Heart right ventricle (tissue), 16 donors: Measurements from ENCODE around the gene NUFIP1. TPM values are rescaled to one million over a fixed set of nuclear protein-coding genes. Genes with fewer than 3 reads are reported as not detected.
"Not testable (repeated sequence)": the region's sequence is repeated elsewhere in the genome, so short reads cannot be mapped to it uniquely, and the experiment has no call there.

Experiments used
- ATAC-seq, 8 donors: fragments of 200-7000 bp; cut with Tn5 transposase; one replicate each; pipeline ENCODE4 v1.9.1; 2020; ENCODE audit warnings: mild to moderate bottlenecking in 8 of 8, moderate library complexity in 8 of 8, moderate number of reproducible peaks in 1 of 8
- DNase-seq, 2 donors: peaks; one replicate each; pipeline ENCODE4 v3.0.0-alpha.2; 2020
- H3K27ac ChIP-seq, 10 donors: fragments of 200-600 bp; sonication (generic) in 2 of 10; one replicate each; pipeline versions ENCODE4 v1.5.0 to v1.8.0; 2020 to 2022; ENCODE audit warnings: mild to moderate bottlenecking in 3 of 10
- H3K27me3 ChIP-seq, 7 donors: fragments of 200-600 bp; one replicate each; pipeline ENCODE4 v1.8.0; 2021 to 2022; ENCODE audit warnings: mild to moderate bottlenecking in 2 of 7
- H3K36me3 ChIP-seq, 9 donors: fragments of 200-600 bp; sonication (generic) in 1 of 9; one replicate each; pipeline versions ENCODE4 v1.5.0 to v1.8.0; 2020 to 2022; ENCODE audit warnings: mild to moderate bottlenecking in 2 of 9
- H3K4me1 ChIP-seq, 9 donors: fragments of 200-600 bp; sonication (generic) in 1 of 9; one replicate each; pipeline versions ENCODE4 v1.5.0 to v1.8.0; 2020 to 2022; ENCODE audit warnings: mild to moderate bottlenecking in 4 of 9
- H3K4me3 ChIP-seq, 10 donors: fragments of 200-600 bp; sonication (generic) in 2 of 10; one replicate each; pipeline versions ENCODE4 v1.5.0 to v1.8.0; 2020 to 2022; ENCODE audit warnings: mild to moderate bottlenecking in 7 of 10, moderate library complexity in 2 of 10
- H3K9me3 ChIP-seq, 11 donors: fragments of 200-600 bp in 10 of 11; sonication (generic) in 2 of 11; one replicate each; pipeline versions ENCODE4 v1.5.0 to v1.8.0; 2013 to 2022; ENCODE audit warnings: mild to moderate bottlenecking in 2 of 11, control low read depth in 1 of 11, moderate library complexity in 1 of 11
- WGBS, 2 donors: extraction: QIAGEN DNeasy Blood & Tissue Kit; methylation state at CpG; one replicate each; pipeline ENCODE4 v1.1.7; 2013; ENCODE audit warnings: inconsistent platforms in 1 of 2; 5-methylcytosine and 5-hydroxymethylcytosine counted together
- intact Hi-C, 10 donors: fragments of 100-400 bp; cut with DNase I; formaldehyde crosslinking; loops; one replicate each; pipeline versions ENCODE4 v1.11.1 to v1.14.2; 2022
- polyA plus RNA-seq, 2 donors: library from polyadenylated mRNA; stranded (reverse); fragments of 200-250 nt; gene quantifications; one replicate each; pipeline ENCODE4 v1.2.3, GENCODE V29; 2013
- total RNA-seq, 10 donors: library from RNA; stranded (reverse); fragmentation: NEBNext Ultra II Directional in 3 of 10; extraction: Animal tissue kit (Norgen Biotek cat#: 25700) in 3 of 10; gene quantifications; one replicate each; pipeline versions ENCODE4 v1.2.1 to v1.2.4, GENCODE V29; 2021 to 2023
- TF ChIP-seq, protein P1 (sequence below), 9 donors: fragments of 200-600 bp; sonication (generic) in 2 of 9; IDR thresholded peaks; one replicate each; pipeline versions ENCODE4 v1.5.0 to v1.8.0; 2021 to 2022; ENCODE audit warnings: antibody characterized with exemption in 9 of 9, mild to moderate bottlenecking in 5 of 9, moderate library complexity in 1 of 9
- donor health status: Arrhythmogenic right ventricular cardiomyopathy.
- donor health status: ischemic (EF 13 %, LVEDD 7.1; RV severe dilation, severe dysfunction).
- donor health status: healthy with polysubstance abuse.
- donor health status: DM: no; HTN: yes; CAD: no.
- donor health status: DM: no; HTN: no; CAD: no.
- donor health status: ischemic (EF 25% LVEDD 6.9; RV normal size, moderate dysfunction).
- donor health status: ischemic (EF 25% LVEDD 5.7; RV mildly dilated, moderate dysfunction).
- donor health status: healthy.
- donor health status: DM: yes; HTN: yes; CAD: no.
- donor health status: Ischemic cardiomyopathy.
- donor health status: ischemic (EF 35%, LVEDD 5.7; RV mildly dilated, moderate dysfunction).
- donor health status: nonischemic (EF 11% LVEDD 7.7; RV severe dilation, severe dysfunction).
- donor health status: DM: yes; HTN: yes; CAD: no.
- donor health status: PGD.
- donor health status: ischemic (EF 29% LVEDD 5.4; RV normal size, mild dysfunction).
- donor health status: nonischemic (EF 23%, LVEDD 6.1; RV moderate dilation, normal function).

Gene NUFIP1
- total and polyA plus RNA-seq, 12 donors, result 1.5 to 5.0 (median 2.9) TPM

- H3K4me1 ChIP-seq, result no peaks in the 10 kb centered on the region
- ATAC-seq, result no peak
- no peaks in the 10 kb centered on the region for H3K9me3 ChIP-seq
- DNase-seq, result no peak
- intact Hi-C loops, result no loop called here
- no peaks in the 10 kb centered on the region for H3K27me3 ChIP-seq
- TF ChIP-seq, protein P1, sequence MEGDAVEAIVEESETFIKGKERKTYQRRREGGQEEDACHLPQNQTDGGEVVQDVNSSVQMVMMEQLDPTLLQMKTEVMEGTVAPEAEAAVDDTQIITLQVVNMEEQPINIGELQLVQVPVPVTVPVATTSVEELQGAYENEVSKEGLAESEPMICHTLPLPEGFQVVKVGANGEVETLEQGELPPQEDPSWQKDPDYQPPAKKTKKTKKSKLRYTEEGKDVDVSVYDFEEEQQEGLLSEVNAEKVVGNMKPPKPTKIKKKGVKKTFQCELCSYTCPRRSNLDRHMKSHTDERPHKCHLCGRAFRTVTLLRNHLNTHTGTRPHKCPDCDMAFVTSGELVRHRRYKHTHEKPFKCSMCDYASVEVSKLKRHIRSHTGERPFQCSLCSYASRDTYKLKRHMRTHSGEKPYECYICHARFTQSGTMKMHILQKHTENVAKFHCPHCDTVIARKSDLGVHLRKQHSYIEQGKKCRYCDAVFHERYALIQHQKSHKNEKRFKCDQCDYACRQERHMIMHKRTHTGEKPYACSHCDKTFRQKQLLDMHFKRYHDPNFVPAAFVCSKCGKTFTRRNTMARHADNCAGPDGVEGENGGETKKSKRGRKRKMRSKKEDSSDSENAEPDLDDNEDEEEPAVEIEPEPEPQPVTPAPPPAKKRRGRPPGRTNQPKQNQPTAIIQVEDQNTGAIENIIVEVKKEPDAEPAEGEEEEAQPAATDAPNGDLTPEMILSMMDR (IDR thresholded peaks at IDR 0.05), result no peak
- peaks cover 0 to 93% (median 34%) of the 10 kb centered on the region in 9 donors for H3K36me3 ChIP-seq
- H3K4me3 ChIP-seq, result no peak overlapping the region
- WGBS, 2 donors, result 97 to 99% methylated on average over 3 of the region's 3 CpGs
- no peak overlapping the region for H3K27ac ChIP-seq
Observed at GRCh38 chr13:45021250-45021649, 32.0 kb upstream of the NUFIP1 start.

GRCh38 chr13:45019981-45020380 lies 30.7 kb upstream of the NUFIP1 start:
- H3K27ac ChIP-seq, H3K4me1 ChIP-seq, ATAC-seq, H3K27me3 ChIP-seq, H3K4me3 ChIP-seq, H3K9me3 ChIP-seq, intact Hi-C loops, DNase-seq: not testable (repeated sequence)
- WGBS, 2 donors, result 95 to 99% methylated on average over 7 of the region's 7 CpGs
- H3K36me3 ChIP-seq, result peaks cover 0 to 93% (median 39%) of the 10 kb centered on the region in 9 donors

GRCh38 chr13:45016792-45017425 lies 27.6 kb upstream of the NUFIP1 start:
- Histone ChIP-seq H3K4me1 (no peaks in the 10 kb centered on the region), H3K36me3 (peaks cover 0 to 98% (median 42%) of the 10 kb centered on the region in 9 donors), H3K4me3 (no peak overlapping the region), H3K27ac (no peak overlapping the region), H3K27me3 (no peaks in the 10 kb centered on the region), H3K9me3 (no peaks in the 10 kb centered on the region)
- 97 to 99% methylated on average over 3 of the region's 3 CpGs for WGBS, 2 donors
- intact Hi-C loops, result no loop called here
- ATAC-seq, result no peak
- DNase-seq, result no peak
- TF ChIP-seq, protein P1 (IDR thresholded peaks at IDR 0.05), result no peak

DNA sequence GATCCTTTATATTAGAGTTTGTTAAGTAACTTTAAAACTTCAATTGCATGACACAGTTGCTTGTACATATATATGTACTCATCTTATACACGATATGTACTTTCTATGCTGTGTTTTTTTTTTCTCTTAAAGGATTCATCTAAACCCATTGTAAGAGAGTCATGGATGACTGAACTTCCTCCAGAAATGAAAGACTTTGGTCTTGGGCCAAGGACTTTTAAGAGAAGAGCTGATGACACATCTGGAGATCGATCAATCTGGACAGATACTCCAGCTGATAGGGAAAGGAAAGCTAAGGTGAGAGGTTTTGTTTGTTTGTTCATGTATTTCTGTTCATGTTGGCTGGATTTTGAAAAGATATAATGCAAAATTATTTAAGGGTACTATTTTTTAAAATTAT lies 26.0 kb upstream of the NUFIP1 start:
- intact Hi-C loops, result no loop called here
- ATAC-seq (no peak), DNase-seq (no peak)
- Histone ChIP-seq H3K4me3 (no peak overlapping the region), H3K27ac (no peak overlapping the region), H3K9me3 (no peaks in the 10 kb centered on the region), H3K36me3 (peaks cover 0 to 98% (median 37%) of the 10 kb centered on the region in 9 donors), H3K27me3 (no peaks in the 10 kb centered on the region), H3K4me1 (no peaks in the 10 kb centered on the region)
- TF ChIP-seq, protein P1 (IDR thresholded peaks at IDR 0.05), result no peak
- WGBS, 2 donors, result 84 to 92% methylated on average over 2 of the region's 2 CpGs

DNA sequence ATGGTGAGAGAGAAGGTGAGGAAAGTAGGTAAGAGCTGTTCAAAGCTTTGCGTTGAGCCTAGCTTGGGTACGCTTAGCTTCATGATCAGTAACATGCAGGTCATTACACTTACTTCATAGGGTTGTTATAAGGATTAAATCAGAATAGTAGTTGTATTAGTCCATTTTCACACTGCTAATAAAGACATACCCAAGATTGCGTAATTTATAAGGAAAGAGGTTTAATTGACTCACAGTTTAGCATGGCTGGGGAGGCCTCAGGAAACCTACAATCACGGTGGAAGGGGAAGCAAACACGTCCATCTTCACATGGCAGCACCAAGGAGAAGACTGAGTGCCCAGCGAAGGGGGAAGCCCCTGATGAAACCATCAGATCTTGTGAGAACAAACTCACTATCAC lies 21.9 kb upstream of the NUFIP1 start:
- intact Hi-C loops, result no loop called here
- H3K27me3 ChIP-seq, result no peaks in the 10 kb centered on the region
- 93% methylated on average over 6 of the region's 6 CpGs for WGBS, 2 donors
- H3K4me1 ChIP-seq, result peaks cover 0 to 9% (median 0%) of the 10 kb centered on the region in 9 donors
- DNase-seq (no peak), ATAC-seq (no peak)
- no peak overlapping the region for H3K27ac ChIP-seq
- peaks cover 0 to 100% (median 38%) of the 10 kb centered on the region in 9 donors for H3K36me3 ChIP-seq
- H3K9me3 ChIP-seq, result no peaks in the 10 kb centered on the region
- no peak overlapping the region for H3K4me3 ChIP-seq
- TF ChIP-seq, protein P1 (IDR thresholded peaks at IDR 0.05), result no peak
